ENCODE data around the gene FERD3L.

Gene FERD3L

GRCh38 chr7:19097165-19098055 is 47.8 kb downstream of the FERD3L start:
- DNase-seq: no peak

- no peak for DNase-seq
Observed at GRCh38 chr7:19095353-19095860, 49.8 kb downstream of the FERD3L start.

Data from NCI-H82 (cell line).